ENCODE data around the gene KCNK15. TPM values are rescaled to one million over a fixed set of nuclear protein-coding genes. Genes with fewer than 3 reads are reported as not detected.
"Not testable (repeated sequence)": the region's sequence is repeated elsewhere in the genome, so short reads cannot be mapped to it uniquely, and the experiment has no call there.

KCNK15 gene
- total and polyA plus RNA-seq, 7 donors, result 0.08 to 0.79 (median 0.21) TPM; not detected in 1

- Histone ChIP-seq H3K36me3 (ENCODE audit: insufficient read depth in 1 of 2, low read depth in 1 of 2) (no peaks in the 10 kb centered on the region), H3K9me3 (no peaks in the 10 kb centered on the region), H3K4me3 (no peak overlapping the region), H3K27me3 (ENCODE audit: insufficient read depth in 3 of 3, low read length in 2 of 3) (peaks cover 0 to 3% (median 0%) of the 10 kb centered on the region in 3 donors), H3K4me1 (no peaks in the 10 kb centered on the region), H3K27ac (peak overlapping the region; percentile 56)
- DNase-seq, result no peak
- 61 to 68% (median 63%) methylated on average over 10 of the region's 10 CpGs for WGBS, 3 donors
- ATAC-seq, result peak in 1 of 4 donors; percentile 22
- TF ChIP-seq CTCF (IDR thresholded peaks at IDR 0.05), result no peak
- intact Hi-C loops (cut with DNase I), result no loop called here
Observed at GRCh38 chr20:44762466-44763140, 16.9 kb downstream of the KCNK15 start.

GRCh38 chr20:44763798-44764197 is 18.1 kb downstream of the KCNK15 start:
- H3K9me3 ChIP-seq; DNase-seq; H3K27ac ChIP-seq; H3K4me3 ChIP-seq; intact Hi-C loops (cut with DNase I); ATAC-seq; H3K36me3 ChIP-seq (ENCODE audit: insufficient read depth in 1 of 2, low read depth in 1 of 2); H3K27me3 ChIP-seq (ENCODE audit: insufficient read depth in 3 of 3, low read length in 2 of 3); H3K4me1 ChIP-seq: not testable (repeated sequence)
- WGBS, 3 donors, result 86 to 88% (median 87%) methylated on average over 3 of the region's 3 CpGs

GRCh38 chr20:44765091-44765490 is 19.4 kb downstream of the KCNK15 start:
- Histone ChIP-seq H3K36me3 (ENCODE audit: insufficient read depth in 1 of 2, low read depth in 1 of 2) (no peaks in the 10 kb centered on the region), H3K27ac (no peak overlapping the region), H3K4me3 (no peak overlapping the region), H3K27me3 (ENCODE audit: insufficient read depth in 3 of 3, low read length in 2 of 3) (peaks cover 0 to 3% (median 3%) of the 10 kb centered on the region in 3 donors), H3K4me1 (no peaks in the 10 kb centered on the region), H3K9me3 (no peaks in the 10 kb centered on the region)
- intact Hi-C loops (cut with DNase I), result no loop called here
- DNase-seq, result no peak
- ATAC-seq, result no peak
- WGBS, 3 donors, result 55 to 69% (median 59%) methylated on average over 4 of the region's 4 CpGs
- TF ChIP-seq CTCF (IDR thresholded peaks at IDR 0.05), result no peak

GRCh38 chr20:44765701-44766347 is 20.2 kb downstream of the KCNK15 start:
- intact Hi-C loops (cut with DNase I), result no loop called here
- H3K9me3 ChIP-seq, result no peaks in the 10 kb centered on the region
- no peak for TF ChIP-seq CTCF (IDR thresholded peaks at IDR 0.05)
- no peaks in the 10 kb centered on the region for H3K4me1 ChIP-seq
- DNase-seq (no peak), ATAC-seq (peak in 3 of 4 donors; percentile 43 to 56 (median 44))
- 47 to 60% (median 53%) methylated on average over 7 of the region's 7 CpGs for WGBS, 3 donors
- no peak overlapping the region for H3K4me3 ChIP-seq
- H3K36me3 ChIP-seq (ENCODE audit: insufficient read depth in 1 of 2, low read depth in 1 of 2), result no peaks in the 10 kb centered on the region
- H3K27me3 ChIP-seq (ENCODE audit: insufficient read depth in 3 of 3, low read length in 2 of 3), result peaks cover 0 to 3% (median 3%) of the 10 kb centered on the region in 3 donors
- H3K27ac ChIP-seq, result no peak overlapping the region

- H3K36me3 ChIP-seq (ENCODE audit: insufficient read depth in 1 of 2, low read depth in 1 of 2), result no peaks in the 10 kb centered on the region
- no peaks in the 10 kb centered on the region for H3K9me3 ChIP-seq
- 71 to 80% (median 75%) methylated on average over 8 of the region's 8 CpGs for WGBS, 3 donors
- no peak for ATAC-seq
- no peaks in the 10 kb centered on the region for H3K4me1 ChIP-seq
- no peak overlapping the region for H3K4me3 ChIP-seq
- H3K27ac ChIP-seq, result no peak overlapping the region
- H3K27me3 ChIP-seq (ENCODE audit: insufficient read depth in 3 of 3, low read length in 2 of 3), result peaks cover 0 to 6% (median 3%) of the 10 kb centered on the region in 3 donors
- intact Hi-C loops (cut with DNase I), result no loop called here
- TF ChIP-seq CTCF (IDR thresholded peaks at IDR 0.05), result no peak
- DNase-seq, result no peak
Observed at GRCh38 chr20:44768256-44768655, 22.6 kb downstream of the KCNK15 start.

All from psoas muscle (tissue), 8 donors.